ENCODE measurements around the gene B4GALT7. TPM values are rescaled to one million over a fixed set of nuclear protein-coding genes. Genes with fewer than 3 reads are reported as not detected.

B4GALT7 gene
- total and polyA plus RNA-seq, 10 donors: 22.7 to 43.8 (median 32.8) TPM

- Histone ChIP-seq H3K27me3 (replicated peaks in 1 of 7) (no peaks in the 10 kb centered on the region), H3K4me3 (no peak overlapping the region), H3K36me3 (peaks cover 0 to 41% (median 7%) of the 10 kb centered on the region in 6 donors), H3K4me1 (peaks cover 9 to 52% (median 32%) of the 10 kb centered on the region in 6 donors), H3K9me3 (no peaks in the 10 kb centered on the region), H3K27ac (no peak overlapping the region)
- no peak for DNase-seq
- intact Hi-C loops (cut with DNase I; ENCODE audit: low total_unique reads): loop anchor here (10.0 kb wide), 1 partner anchor 461 kb away; no protein-coding TSS in a partner anchor
- 91 to 97% (median 93%) methylated on average over 16 to 27 of the region's 27 CpGs for WGBS, 5 donors
- TF ChIP-seq POLR2AphosphoS5 (IDR thresholded peaks at IDR 0.05) (peak in 2 of 3 donors; percentile 13 to 37), POLR2A (IDR thresholded peaks at IDR 0.05) (no peak), CTCF (IDR thresholded peaks at IDR 0.05 in 8 of 11, conservative IDR thresholded peaks at IDR 0.05 in 3 of 11) (no peak)
Observed at GRCh38 chr5:177604116-177604521, 4.2 kb downstream of the B4GALT7 start.

- intact Hi-C loops (cut with DNase I; ENCODE audit: low total_unique reads): loop anchor here (10.0 kb wide), 1 partner anchor 460 kb away; no protein-coding TSS in a partner anchor
- WGBS, 5 donors: 66 to 87% (median 84%) methylated on average over 5 of the region's 5 CpGs
- TF ChIP-seq CTCF (IDR thresholded peaks at IDR 0.05 in 8 of 11, conservative IDR thresholded peaks at IDR 0.05 in 3 of 11): no peak
- no peak for DNase-seq
- H3K4me3 ChIP-seq: no peak overlapping the region
- H3K27me3 ChIP-seq (replicated peaks in 1 of 7): no peaks in the 10 kb centered on the region
- peaks cover 9 to 52% (median 31%) of the 10 kb centered on the region in 6 donors for H3K4me1 ChIP-seq
- no peak overlapping the region for H3K27ac ChIP-seq
- H3K9me3 ChIP-seq: no peaks in the 10 kb centered on the region
- peaks cover 0 to 47% (median 9%) of the 10 kb centered on the region in 6 donors for H3K36me3 ChIP-seq
Observed at GRCh38 chr5:177604656-177605055, 4.7 kb downstream of the B4GALT7 start.

- WGBS, 5 donors: 90 to 100% (median 92%) methylated on average over 5 of the region's 5 CpGs
- no peak overlapping the region for H3K4me3 ChIP-seq
- H3K9me3 ChIP-seq: no peaks in the 10 kb centered on the region
- no peak for TF ChIP-seq CTCF (IDR thresholded peaks at IDR 0.05 in 8 of 11, conservative IDR thresholded peaks at IDR 0.05 in 3 of 11)
- TF ChIP-seq POLR2A (IDR thresholded peaks at IDR 0.05): no peak
- TF ChIP-seq POLR2AphosphoS5 (IDR thresholded peaks at IDR 0.05): no peak
- no peaks in the 10 kb centered on the region for H3K27me3 ChIP-seq (replicated peaks in 1 of 7)
- H3K27ac ChIP-seq: no peak overlapping the region
- intact Hi-C loops (cut with DNase I; ENCODE audit: low total_unique reads): loop anchor here (10.0 kb wide), 1 partner anchor 460 kb away; no protein-coding TSS in a partner anchor
- peaks cover 0 to 50% (median 9%) of the 10 kb centered on the region in 6 donors for H3K36me3 ChIP-seq
- DNase-seq: no peak
- peaks cover 9 to 53% (median 31%) of the 10 kb centered on the region in 6 donors for H3K4me1 ChIP-seq
Observed at GRCh38 chr5:177605078-177605477, 5.1 kb downstream of the B4GALT7 start.

DNA sequence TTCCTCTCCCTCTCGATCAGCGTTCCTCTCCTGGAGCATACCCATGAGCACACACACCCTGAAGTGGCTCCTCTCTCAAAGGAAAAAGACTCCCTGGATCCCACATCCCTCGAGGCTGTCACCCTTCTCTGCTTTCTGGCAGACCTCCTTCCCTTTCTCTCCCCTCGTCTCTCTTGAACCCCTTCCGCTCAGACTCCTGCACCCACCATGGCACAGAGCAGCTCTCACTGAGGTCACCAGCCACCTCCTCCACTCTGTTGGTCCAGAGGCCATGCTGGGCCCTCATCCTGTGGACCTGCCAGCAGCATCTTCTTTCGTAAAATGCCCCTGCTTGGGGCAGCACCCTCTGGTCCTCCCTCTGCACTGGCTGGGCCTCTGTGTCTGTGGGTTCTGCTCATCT lies 5.7 kb downstream of the B4GALT7 start:
- TF ChIP-seq POLR2AphosphoS5 (IDR thresholded peaks at IDR 0.05) (no peak), POLR2A (IDR thresholded peaks at IDR 0.05) (no peak), CTCF (IDR thresholded peaks at IDR 0.05 in 8 of 11, conservative IDR thresholded peaks at IDR 0.05 in 3 of 11) (no peak)
- Histone ChIP-seq H3K36me3 (peaks cover 0 to 51% (median 9%) of the 10 kb centered on the region in 6 donors), H3K4me1 (peaks cover 9 to 48% (median 27%) of the 10 kb centered on the region in 6 donors), H3K9me3 (no peaks in the 10 kb centered on the region), H3K27ac (no peak overlapping the region), H3K4me3 (no peak overlapping the region), H3K27me3 (replicated peaks in 1 of 7) (no peaks in the 10 kb centered on the region)
- WGBS, 5 donors: 83 to 96% (median 88%) methylated on average over 6 of the region's 6 CpGs
- no peak for DNase-seq
- intact Hi-C loops (cut with DNase I; ENCODE audit: low total_unique reads): loop anchor here (10.0 kb wide), 1 partner anchor 459 kb away; no protein-coding TSS in a partner anchor
